Ovary (tissue), 9 donors: Measurements from ENCODE around the gene FURIN. TPM values are rescaled to one million over a fixed set of nuclear protein-coding genes. Genes with fewer than 3 reads are reported as not detected.

Experiments
- DNase-seq, 5 donors: peaks; one replicate each; pipeline ENCODE4 v3.0.0-alpha.2; 2019 to 2020
- H3K27ac ChIP-seq, 2 donors: fragments of 200-600 bp; one replicate each; pipeline versions ENCODE4 v1.5.1 to v1.8.0; 2019 to 2022
- H3K27me3 ChIP-seq: fragments of 200-600 bp; one replicate; pipeline ENCODE4 v1.8.0; 2022
- H3K36me3 ChIP-seq: fragments of 200-600 bp; sonication (generic); one replicate; pipeline ENCODE4 v1.5.1; 2019
- H3K4me1 ChIP-seq: one replicate; pipeline ENCODE4 v1.8.1; 2013; ENCODE audit warnings: mild to moderate bottlenecking, moderate library complexity; ENCODE audit not compliant: insufficient read depth
- H3K4me3 ChIP-seq: fragments of 200-600 bp; sonication (generic); one replicate; pipeline ENCODE4 v1.5.1; 2017
- H3K9me3 ChIP-seq, 2 donors: fragments of 200-600 bp in 1 of 2; sonication (generic) in 1 of 2; one replicate each; pipeline versions ENCODE4 v1.5.1 to v1.8.1; 2013 to 2019; ENCODE audit warnings: mild to moderate bottlenecking in 1 of 2, moderate library complexity in 1 of 2
- CTCF ChIP-seq, 3 donors: fragments of 450-650 bp in 2 of 3; fragments of 200-600 bp in 1 of 3; IDR thresholded peaks; one replicate each; pipeline versions ENCODE4 v1.5.1 to v1.8.0; 2016 to 2022; ENCODE audit warnings: antibody characterized with exemption in 3 of 3, mild to moderate bottlenecking in 1 of 3
- EP300 ChIP-seq: sonication (generic); formaldehyde crosslinking; IDR thresholded peaks from one replicate; pipeline ENCODE4 v1.6.1; 2017; ENCODE audit warnings: antibody characterized with exemption
- POLR2A ChIP-seq: fragments of 450-650 bp; IDR thresholded peaks from one replicate; pipeline ENCODE4 v1.6.1; 2017; ENCODE audit warnings: antibody characterized with exemption, mild to moderate bottlenecking, moderate library complexity
- WGBS, 3 donors: extraction: QIAGEN DNeasy Blood & Tissue Kit in 1 of 3; methylation state at CpG; one replicate each; pipeline versions ENCODE4 v1.1.5 to v1.1.7; 2013 to 2017; 5-methylcytosine and 5-hydroxymethylcytosine counted together
- intact Hi-C, 4 donors: fragments of 100-400 bp; cut with DNase I; formaldehyde crosslinking; loops; one replicate each; pipeline versions ENCODE4 v1.11.0 to v1.15.1; 2022 to 2023
- polyA plus RNA-seq, 2 donors: library from polyadenylated mRNA; stranded (reverse); fragments of 200-250 nt in 1 of 2; fragments of 350-450 nt in 1 of 2; fragmentation: Illumina TruSeq in 1 of 2; extraction: RNeasy Lipid Tissue Mini Kit (QIAGEN cat#74804) in 1 of 2; gene quantifications; one replicate each; pipeline ENCODE4 v1.2.3, GENCODE V29; 2013 to 2014
- small RNA-seq: library from RNA; depleted of rRNA; stranded (forward); fragments of <200 nt; gene quantifications from one replicate; pipeline ENCODE3, GENCODE V24; 2016
- total RNA-seq, 7 donors: library from RNA; depleted of rRNA in 2 of 7; stranded (reverse); fragments of >200 nt in 2 of 7; fragmentation: NEBNext Ultra II Directional in 3 of 7; extraction: Animal tissue kit (Norgen Biotek cat#: 25700) in 3 of 7; gene quantifications; one replicate each; pipeline versions ENCODE4 v1.1.0 to v1.2.4, GENCODE V29; 2016 to 2023
- donor health status: DM: no; HTN: no; CAD: no; lungs with moderate emphysema.
- donor health status: DM: no; HTN: no; CAD: no.
- donor health status: Bipolar disorder and iron deficiency.
- donor health status: DM: yes; HTN: yes; CAD: no.
- donor health status: DM: no; HTN: no; CAD: no.
- donor health status: DM: yes; HTN: yes; CAD: no.

FURIN gene
- total and polyA plus RNA-seq, 9 donors = 6.2 to 38.6 (median 33.7) TPM

GRCh38 chr15:90931575-90931827 lies 63.1 kb downstream of the FURIN start:
- intact Hi-C loops = no loop called here
- Histone ChIP-seq H3K27ac (peak overlapping the region; percentile 76 to 81), H3K27me3 (no peaks in the 10 kb centered on the region), H3K4me1 (peaks cover 18% of the 10 kb centered on the region), H3K4me3 (peak overlapping the region; percentile 69), H3K36me3 (no peaks in the 10 kb centered on the region), H3K9me3 (no peaks in the 10 kb centered on the region)
- no peak for DNase-seq
- no peak for TF ChIP-seq CTCF (IDR thresholded peaks at IDR 0.05)
- TF ChIP-seq POLR2A = no peak
- no peak for TF ChIP-seq EP300
- whole genome bisulfite sequencing, 3 donors = 25 to 39% (median 32%) methylated on average over 6 of the region's 6 CpGs

DNA sequence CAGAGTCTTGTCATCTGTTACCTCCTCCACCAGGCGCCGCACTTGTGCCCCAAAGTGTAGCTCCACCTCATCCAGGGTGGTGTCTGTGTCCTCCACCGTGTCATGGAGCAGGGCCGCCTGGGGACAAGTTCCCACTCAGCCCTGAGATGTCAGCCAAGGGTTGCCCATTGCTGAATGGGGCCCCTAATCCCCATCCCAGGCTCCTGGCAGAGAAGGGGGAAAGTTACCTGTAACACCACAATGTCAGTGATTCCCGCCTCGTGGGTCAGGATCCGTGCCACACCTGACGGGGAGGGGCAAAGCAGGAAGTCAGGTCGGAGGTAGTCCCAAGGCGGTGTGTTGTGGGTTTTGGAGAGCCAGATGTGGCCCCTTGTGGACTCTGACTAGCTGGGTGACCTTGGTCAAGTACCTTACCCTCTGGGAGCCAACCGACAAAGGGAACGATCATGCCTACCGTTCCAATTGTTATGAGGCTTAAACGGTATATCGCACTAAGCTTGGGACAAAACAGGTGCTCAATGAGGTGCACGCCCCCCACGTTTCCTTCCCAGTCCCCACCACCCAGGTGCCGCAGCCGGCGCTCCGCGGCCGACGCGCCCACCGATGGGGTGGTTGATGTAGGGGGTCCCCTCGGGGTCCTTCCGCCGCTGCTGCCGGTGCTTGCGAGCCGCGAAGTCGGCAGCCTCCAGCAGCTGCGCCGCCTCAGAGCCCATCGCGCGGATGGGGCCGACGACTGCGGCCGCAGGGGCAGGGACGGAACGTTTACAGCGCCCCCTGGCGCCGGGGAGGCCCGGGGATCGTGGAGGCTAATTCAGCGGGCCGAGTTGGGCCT lies 63.7 kb downstream of the FURIN start, which contains the start of gene HDDC3:
Gene HDDC3, minus strand, starts transcription at position 722 of the 832 bp plus-strand sequence. Its CDS starts 9 bp downstream, at position 713.
- H3K9me3 ChIP-seq = no peaks in the 10 kb centered on the region
- no peaks in the 10 kb centered on the region for H3K27me3 ChIP-seq
- H3K4me1 ChIP-seq = peaks cover 18% of the 10 kb centered on the region
- DNase-seq = peak; percentile 85 to 96 (median 92)
- TF ChIP-seq EP300 (no peak), POLR2A (peak; percentile 38), CTCF (IDR thresholded peaks at IDR 0.05) (peak; percentile 88 to 91 (median 90))
- H3K36me3 ChIP-seq = no peaks in the 10 kb centered on the region
- H3K27ac ChIP-seq = peak within 1 kb of the TSS; percentile 76 to 81
- 2 to 4% (median 3%) methylated on average over 37 to 52 of the region's 52 CpGs for WGBS, 3 donors
- intact Hi-C loops = no loop called here
- H3K4me3 ChIP-seq = peak within 1 kb of the TSS; percentile 69

DNA sequence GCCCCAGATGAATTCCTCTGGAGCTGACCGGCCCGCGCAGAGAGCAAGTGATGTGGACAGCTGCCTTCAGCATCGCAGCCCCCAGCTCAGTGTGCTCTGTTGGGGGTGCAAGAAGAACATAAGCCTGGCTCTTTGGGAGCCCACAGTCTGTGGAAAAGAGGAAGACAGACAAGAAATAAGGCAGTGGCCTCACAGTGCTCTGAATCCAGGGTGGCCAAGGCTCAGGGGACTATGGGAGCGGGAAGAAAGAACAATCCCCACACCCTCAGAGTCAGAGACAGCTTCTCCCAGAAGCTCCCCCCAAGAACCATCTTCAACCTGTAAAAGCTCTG lies 64.2 kb downstream of the FURIN start:
- peaks cover 18% of the 10 kb centered on the region for H3K4me1 ChIP-seq
- no peak for DNase-seq

More for the DNA sequence above, 64.2 kb downstream of the FURIN start:
- 19 to 20% (median 20%) methylated on average over 5 of the region's 5 CpGs for WGBS, 3 donors
- no peak for TF ChIP-seq CTCF (IDR thresholded peaks at IDR 0.05)
- no peak for TF ChIP-seq EP300
- no peak for TF ChIP-seq POLR2A
- no peaks in the 10 kb centered on the region for H3K9me3 ChIP-seq
- H3K36me3 ChIP-seq = no peaks in the 10 kb centered on the region
- peak overlapping the region; percentile 69 for H3K4me3 ChIP-seq
- H3K27me3 ChIP-seq = no peaks in the 10 kb centered on the region
- intact Hi-C loops = no loop called here
- peak overlapping the region in 1 of 2 donors; percentile 81 for H3K27ac ChIP-seq

Small RNA genes within 50 kb of the gene (small RNA-seq; reads per million reads assigned to genes)
- not detected for gene RN7SL363P

Other genes with a start within 250 kb of the FURIN start
- 1 to 10 TPM in 1 of 7 donors, under 1 TPM in 5, not detected in 1; 0.15 to 1.9 (median 0.78) TPM for gene BLM, start 151.2 kb upstream of the FURIN start, total RNA-seq
- 1 to 10 TPM in 1 of 2 donors, under 1 TPM in 1; 0.40 to 1.3 TPM for gene BLM, start 151.2 kb upstream of the FURIN start, polyA plus RNA-seq
- 10 to 100 TPM; 20.0 to 37.2 (median 24.8) TPM for gene FES, start 15.9 kb downstream of the FURIN start, total RNA-seq
- 10 to 100 TPM in 1 of 2 donors, 1 to 10 TPM in 1; 2.2 to 25.6 TPM for gene FES, start 15.9 kb downstream of the FURIN start, polyA plus RNA-seq
- gene MAN2A2, start 34.7 kb downstream of the FURIN start, total RNA-seq = 10 to 100 TPM; 25.3 to 66.5 (median 39.5) TPM
- 10 to 100 TPM; 25.8 to 29.1 TPM for gene MAN2A2, start 34.7 kb downstream of the FURIN start, polyA plus RNA-seq
- 10 to 100 TPM; 11.7 to 17.2 (median 13.5) TPM for gene HDDC3, start 64.0 kb downstream of the FURIN start, total RNA-seq
- gene HDDC3, start 64.0 kb downstream of the FURIN start, polyA plus RNA-seq = 10 to 100 TPM; 13.0 to 13.1 TPM
- 10 to 100 TPM; 26.2 to 75.6 (median 56.1) TPM for gene UNC45A, start 66.7 kb downstream of the FURIN start, total RNA-seq
- gene UNC45A, start 66.7 kb downstream of the FURIN start, polyA plus RNA-seq = 10 to 100 TPM; 30.5 to 50.8 TPM
- 10 to 100 TPM in 6 of 7 donors, 1 to 10 TPM in 1; 8.8 to 15.6 (median 13.5) TPM for gene RCCD1, start 86.3 kb downstream of the FURIN start, total RNA-seq
- gene RCCD1, start 86.3 kb downstream of the FURIN start, polyA plus RNA-seq = 10 to 100 TPM in 1 of 2 donors, 1 to 10 TPM in 1; 8.7 to 13.0 TPM
- gene PRC1, start 125.9 kb downstream of the FURIN start, total RNA-seq = 1 to 10 TPM; 5.7 to 9.2 (median 6.8) TPM
- gene PRC1, start 125.9 kb downstream of the FURIN start, polyA plus RNA-seq = 10 to 100 TPM in 1 of 2 donors, 1 to 10 TPM in 1; 6.5 to 13.2 TPM
- 10 to 100 TPM in 6 of 7 donors, 1 to 10 TPM in 1; 8.5 to 17.4 (median 13.2) TPM for gene VPS33B, start 154.0 kb downstream of the FURIN start, total RNA-seq
- gene VPS33B, start 154.0 kb downstream of the FURIN start, polyA plus RNA-seq = 10 to 100 TPM in 1 of 2 donors, 1 to 10 TPM in 1; 9.2 to 14.0 TPM
- 1 to 10 TPM in 1 of 7 donors, under 1 TPM in 5, not detected in 1; 0.11 to 1.3 (median 0.22) TPM for gene SV2B, start 231.7 kb downstream of the FURIN start, total RNA-seq
- under 1 TPM; 0.10 to 0.93 TPM for gene SV2B, start 231.7 kb downstream of the FURIN start, polyA plus RNA-seq